HUES48 (cell line): ENCODE measurements around the gene PROKR2.

Experiments used
- H3K27ac ChIP-seq: one replicate; pipeline ENCODE4 v1.7.0; 2013; ENCODE audit warnings: low read depth, low read length, inconsistent platforms
- H3K27me3 ChIP-seq: 2 replicates; pipeline ENCODE4 v1.6.1; 2013; ENCODE audit warnings: mild to moderate bottlenecking, low read length; ENCODE audit not compliant: control insufficient read depth, insufficient read depth
- H3K36me3 ChIP-seq: 2 replicates; pipeline ENCODE4 v1.6.1; 2013; ENCODE audit warnings: low read length; ENCODE audit not compliant: control insufficient read depth, insufficient read depth
- H3K4me1 ChIP-seq: 2 replicates; pipeline ENCODE4 v1.6.1; 2013; ENCODE audit warnings: mild to moderate bottlenecking, low read length; ENCODE audit not compliant: control insufficient read depth, insufficient read depth
- H3K4me3 ChIP-seq: 2 replicates; pipeline ENCODE4 v1.5.1; 2013; ENCODE audit warnings: mild to moderate bottlenecking, low read depth, low read length
- H3K9ac ChIP-seq: 2 replicates; pipeline ENCODE4 v1.6.1; 2013; ENCODE audit warnings: mild to moderate bottlenecking, low read depth, low read length, moderate library complexity
- H3K9me3 ChIP-seq: 2 replicates; pipeline ENCODE4 v1.6.1; 2013; ENCODE audit warnings: low read length; ENCODE audit not compliant: control insufficient read depth, insufficient read depth

The PROKR2 gene

GRCh38 chr20:5342021-5342420, 25.3 kb upstream of the PROKR2 start:
- no peaks in the 10 kb centered on the region for H3K36me3 ChIP-seq
- no peaks in the 10 kb centered on the region for H3K9me3 ChIP-seq
- no peak overlapping the region for H3K4me3 ChIP-seq

GRCh38 chr20:5331340-5331739, 14.6 kb upstream of the PROKR2 start:
- Histone ChIP-seq H3K9ac (no peak overlapping the region), H3K36me3 (no peaks in the 10 kb centered on the region), H3K27me3 (no peaks in the 10 kb centered on the region), H3K27ac (no peak overlapping the region), H3K4me3 (no peak overlapping the region), H3K4me1 (no peaks in the 10 kb centered on the region), H3K9me3 (no peaks in the 10 kb centered on the region)

More at GRCh38 chr20:5342021-5342420, 25.3 kb upstream of the PROKR2 start:
- Histone ChIP-seq H3K4me1 (no peaks in the 10 kb centered on the region), H3K27me3 (no peaks in the 10 kb centered on the region), H3K27ac (no peak overlapping the region), H3K9ac (no peak overlapping the region)

GRCh38 chr20:5328268-5328667, 11.5 kb upstream of the PROKR2 start:
- Histone ChIP-seq H3K27me3 (no peaks in the 10 kb centered on the region), H3K36me3 (no peaks in the 10 kb centered on the region), H3K4me1 (no peaks in the 10 kb centered on the region), H3K4me3 (no peak overlapping the region), H3K9ac (no peak overlapping the region), H3K9me3 (no peaks in the 10 kb centered on the region), H3K27ac (no peak overlapping the region)

- H3K9ac ChIP-seq: no peak overlapping the region
- no peaks in the 10 kb centered on the region for H3K9me3 ChIP-seq
- H3K27ac ChIP-seq: no peak overlapping the region
- H3K36me3 ChIP-seq: no peaks in the 10 kb centered on the region
- H3K27me3 ChIP-seq: no peaks in the 10 kb centered on the region
- H3K4me3 ChIP-seq: no peak overlapping the region
- H3K4me1 ChIP-seq: no peaks in the 10 kb centered on the region
Measured at GRCh38 chr20:5327356-5327755, 10.6 kb upstream of the PROKR2 start.

- Histone ChIP-seq H3K27ac (no peak overlapping the region), H3K4me3 (peak overlapping the region; percentile 70), H3K9me3 (no peaks in the 10 kb centered on the region), H3K4me1 (0 out of 2 replicates have a peak, but pooled peaks cover 5% of the 10 kb centered on the region), H3K36me3 (peaks cover 3% of the 10 kb centered on the region; the same call in 1 of the 2 replicates), H3K27me3 (peaks cover 50% of the 10 kb centered on the region), H3K9ac (peak overlapping the region; percentile 16; the same call in 1 of the 2 replicates)
Measured at GRCh38 chr20:5315807-5316187, 957 bp downstream of the PROKR2 start.

GRCh38 chr20:5313916-5314315, 2.8 kb downstream of the PROKR2 start:
- no peaks in the 10 kb centered on the region for H3K9me3 ChIP-seq

GRCh38 chr20:5312518-5312917, 4.2 kb downstream of the PROKR2 start:
- H3K4me3 ChIP-seq: no peak overlapping the region
- H3K27me3 ChIP-seq: peaks cover 37% of the 10 kb centered on the region
- H3K36me3 ChIP-seq: peaks cover 3% of the 10 kb centered on the region; the same call in 1 of the 2 replicates
- H3K27ac ChIP-seq: no peak overlapping the region
- no peaks in the 10 kb centered on the region; the same call in 1 of the 2 replicates for H3K9me3 ChIP-seq
- H3K4me1 ChIP-seq: 0 out of 2 replicates have a peak, but pooled peaks cover 5% of the 10 kb centered on the region
- no peak overlapping the region for H3K9ac ChIP-seq

More at GRCh38 chr20:5313916-5314315, 2.8 kb downstream of the PROKR2 start:
- H3K27me3 ChIP-seq: peaks cover 50% of the 10 kb centered on the region
- H3K36me3 ChIP-seq: peaks cover 3% of the 10 kb centered on the region; the same call in 1 of the 2 replicates
- 0 out of 2 replicates have a peak, but pooled peaks cover 5% of the 10 kb centered on the region for H3K4me1 ChIP-seq
- H3K4me3 ChIP-seq: no peak overlapping the region
- no peak overlapping the region for H3K9ac ChIP-seq
- H3K27ac ChIP-seq: no peak overlapping the region

- no peak overlapping the region for H3K27ac ChIP-seq
- no peak overlapping the region for H3K9ac ChIP-seq
- no peaks in the 10 kb centered on the region; the same call in 1 of the 2 replicates for H3K9me3 ChIP-seq
- no peak overlapping the region for H3K4me3 ChIP-seq
- H3K27me3 ChIP-seq: peaks cover 12% of the 10 kb centered on the region
- peaks cover 3% of the 10 kb centered on the region; the same call in 1 of the 2 replicates for H3K36me3 ChIP-seq
- no peaks in the 10 kb centered on the region for H3K4me1 ChIP-seq
Measured at GRCh38 chr20:5309971-5310370, 6.8 kb downstream of the PROKR2 start.

- no peaks in the 10 kb centered on the region for H3K27me3 ChIP-seq
- H3K9me3 ChIP-seq: no peaks in the 10 kb centered on the region
- H3K27ac ChIP-seq: no peak overlapping the region
- no peak overlapping the region for H3K9ac ChIP-seq
- peaks cover 5% of the 10 kb centered on the region; the same call in 1 of the 2 replicates for H3K4me1 ChIP-seq
- H3K4me3 ChIP-seq: no peak overlapping the region
- H3K36me3 ChIP-seq: no peaks in the 10 kb centered on the region
Measured at GRCh38 chr20:5298811-5299210, 17.9 kb downstream of the PROKR2 start.

- H3K4me1 ChIP-seq: peaks cover 5% of the 10 kb centered on the region; the same call in 1 of the 2 replicates
- H3K4me3 ChIP-seq: no peak overlapping the region
- no peak overlapping the region for H3K9ac ChIP-seq
- no peak overlapping the region for H3K27ac ChIP-seq
- no peaks in the 10 kb centered on the region for H3K9me3 ChIP-seq
- H3K36me3 ChIP-seq: no peaks in the 10 kb centered on the region
- H3K27me3 ChIP-seq: no peaks in the 10 kb centered on the region
Measured at GRCh38 chr20:5297280-5298004, 19.3 kb downstream of the PROKR2 start.

GRCh38 chr20:5290596-5290995, 26.2 kb downstream of the PROKR2 start:
- H3K27me3 ChIP-seq: no peaks in the 10 kb centered on the region
- no peak overlapping the region for H3K4me3 ChIP-seq
- H3K4me1 ChIP-seq: no peaks in the 10 kb centered on the region
- H3K36me3 ChIP-seq: no peaks in the 10 kb centered on the region
- no peak overlapping the region for H3K27ac ChIP-seq
- no peaks in the 10 kb centered on the region for H3K9me3 ChIP-seq
- no peak overlapping the region for H3K9ac ChIP-seq
